ENCODE measurements around the gene ABHD16A. TPM values are rescaled to one million over a fixed set of nuclear protein-coding genes. Genes with fewer than 3 reads are reported as not detected.

Gene ABHD16A
- total and polyA plus RNA-seq, 2 of the 13 experiments (the other 11 are each of a cell fraction or from before 2014, with no cell fraction given) = 43.5 to 45.4 TPM

- TF ChIP-seq HMGXB4 (CRISPR knock-in tag; IDR thresholded peaks at IDR 0.05; ENCODE audit: borderline replicate concordance in 1 of 2, low read depth in 1 of 2) (peak; percentile 63 to 92; a peak in 3 of 4 replicates), PHF20 (CRISPR knock-in tag; IDR thresholded peaks at IDR 0.05) (peak; percentile 65), GATAD2A (CRISPR knock-in tag; IDR thresholded peaks at IDR 0.05) (peak; percentile 55; the same call in 1 of the 2 replicates), ZNF616 (CRISPR knock-in tag; IDR thresholded peaks at IDR 0.05; ENCODE audit: low read depth) (0 out of 2 replicates have a peak, but pooled peaks have one; percentile 58), SP4 (CRISPR knock-in tag; IDR thresholded peaks at IDR 0.05) (peak; percentile 94), MBD4 (IDR thresholded peaks at IDR 0.05; ENCODE audit: borderline replicate concordance, low read length) (no peak), KAT8 (CRISPR knock-in tag; IDR thresholded peaks at IDR 0.05) (peak; percentile 87), MIXL1 (CRISPR knock-in tag; IDR thresholded peaks at IDR 0.05) (0 out of 2 replicates have a peak, but pooled peaks have one; percentile 42), ZNF263 (CRISPR knock-in tag; IDR thresholded peaks at IDR 0.05) (peak; percentile 63), SOX5 (CRISPR knock-in tag; IDR thresholded peaks at IDR 0.05; ENCODE audit: borderline replicate concordance) (peak; percentile 52; the same call in 1 of the 2 replicates), ZNF224 (CRISPR knock-in tag; IDR thresholded peaks at IDR 0.05) (0 out of 2 replicates have a peak, but pooled peaks have one; percentile 60), U2AF2 (IDR thresholded peaks at IDR 0.05; ENCODE audit: low read depth, low read length) (no peak), SIN3B (IDR thresholded peaks at IDR 0.05; ENCODE audit: low read length) (no peak), ZBTB34 (CRISPR knock-in tag; IDR thresholded peaks at IDR 0.05) (0 out of 2 replicates have a peak, but pooled peaks have one; percentile 46), BCL3 (CRISPR knock-in tag; IDR thresholded peaks at IDR 0.05) (peak; percentile 87), MAZ (IDR thresholded peaks at IDR 0.05; ENCODE audit: borderline replicate concordance, low read depth, low read length) (no peak; the same call in 1 of the 2 replicates), MAZ (CRISPR knock-in tag; IDR thresholded peaks at IDR 0.05; ENCODE audit: low read depth) (peak; percentile 65), ELF1 (CRISPR knock-in tag; IDR thresholded peaks at IDR 0.05) (peak; percentile 82), CBX2 (IDR thresholded peaks at IDR 0.05; ENCODE audit: low read depth, low read length) (no peak), CBX2 (CRISPR knock-in tag; IDR thresholded peaks at IDR 0.05; ENCODE audit: low read depth) (no peak), FIP1L1 (IDR thresholded peaks at IDR 0.05; ENCODE audit: borderline replicate concordance, insufficient read depth, low read depth, low read length) (0 out of 2 replicates have a peak, but pooled peaks have one; percentile 53), ATF3 (CRISPR knock-in tag; IDR thresholded peaks at IDR 0.05) (peak; percentile 60), GABPB1 (CRISPR knock-in tag; IDR thresholded peaks at IDR 0.05) (peak; percentile 90), ZNF557 (CRISPR knock-in tag; IDR thresholded peaks at IDR 0.05) (no peak), ZNF7 (CRISPR knock-in tag; IDR thresholded peaks at IDR 0.05) (no peak), ZNF607 (CRISPR knock-in tag; IDR thresholded peaks at IDR 0.05; ENCODE audit: borderline replicate concordance) (peak; percentile 82; the same call in 1 of the 2 replicates)
Measured at GRCh38 chr6:31660381-31661261, 42.5 kb downstream of the ABHD16A start, which contains the start of gene C6orf47 (continued).
